OCI-M2 (cell line): ENCODE results near the gene SFXN5.

Experiments
- DNase-seq: peaks from one replicate; lab custom pipeline; 2025; ENCODE audit not compliant: unreplicated experiment; lab: John Stamatoyannopoulos, UW

SFXN5 gene

GRCh38 chr2:72959995-72960981 lies 111.2 kb downstream of the SFXN5 start:
- DNase-seq: no peak

- DNase-seq: no peak
Observed at GRCh38 chr2:72959554-72959953, 112.0 kb downstream of the SFXN5 start.

GRCh38 chr2:72958542-72959385 lies 112.7 kb downstream of the SFXN5 start:
- DNase-seq: no peak

DNA sequence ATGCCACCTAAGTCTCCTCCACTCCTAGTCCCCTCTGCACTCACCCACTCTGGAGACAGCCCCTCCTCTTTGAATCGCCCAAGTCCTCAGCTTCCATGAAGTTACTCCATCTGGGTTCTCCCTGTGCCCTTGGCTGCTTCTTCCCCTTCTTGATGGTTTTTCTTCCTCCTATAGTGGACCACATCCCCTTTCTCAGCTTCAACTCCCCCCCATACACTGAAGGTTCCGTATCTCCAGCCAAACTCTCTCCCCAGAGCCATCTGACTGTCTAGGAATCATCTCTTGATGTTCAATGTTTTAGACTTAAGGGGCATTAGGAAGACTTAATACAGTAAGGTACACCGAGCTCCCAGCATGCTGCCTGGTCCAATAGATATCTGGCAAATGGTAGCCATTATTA lies 114.6 kb downstream of the SFXN5 start:
- no peak for DNase-seq

GRCh38 chr2:72956050-72956395 lies 115.5 kb downstream of the SFXN5 start:
- DNase-seq: no peak

- DNase-seq: no peak
Observed at GRCh38 chr2:72955228-72956049, 116.1 kb downstream of the SFXN5 start.

GRCh38 chr2:72954376-72955227 lies 116.9 kb downstream of the SFXN5 start:
- no peak for DNase-seq

DNA sequence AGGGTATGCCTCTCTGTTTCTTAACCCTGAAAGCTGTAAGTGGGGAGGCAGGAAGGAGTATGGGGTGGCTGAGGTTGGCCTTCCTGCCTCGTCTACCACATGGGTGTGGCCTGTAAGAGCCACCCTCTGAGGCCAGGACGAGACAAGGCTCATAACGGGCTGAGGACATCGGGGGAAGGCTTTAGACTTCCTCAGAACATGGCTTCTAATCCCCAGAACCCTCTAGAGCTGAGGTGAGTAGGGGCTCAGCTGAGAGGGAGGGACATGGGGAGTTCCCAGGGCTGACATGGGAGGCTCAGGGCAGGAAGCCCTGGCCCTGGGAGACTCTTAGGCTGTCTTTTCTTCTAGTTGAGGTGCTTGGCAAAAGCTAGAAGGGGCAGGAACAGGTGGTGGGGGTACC lies 117.5 kb downstream of the SFXN5 start:
- no peak for DNase-seq

GRCh38 chr2:72953528-72953927 lies 118.0 kb downstream of the SFXN5 start:
- DNase-seq: no peak

GRCh38 chr2:72952961-72953360 lies 118.6 kb downstream of the SFXN5 start:
- DNase-seq: no peak

DNA sequence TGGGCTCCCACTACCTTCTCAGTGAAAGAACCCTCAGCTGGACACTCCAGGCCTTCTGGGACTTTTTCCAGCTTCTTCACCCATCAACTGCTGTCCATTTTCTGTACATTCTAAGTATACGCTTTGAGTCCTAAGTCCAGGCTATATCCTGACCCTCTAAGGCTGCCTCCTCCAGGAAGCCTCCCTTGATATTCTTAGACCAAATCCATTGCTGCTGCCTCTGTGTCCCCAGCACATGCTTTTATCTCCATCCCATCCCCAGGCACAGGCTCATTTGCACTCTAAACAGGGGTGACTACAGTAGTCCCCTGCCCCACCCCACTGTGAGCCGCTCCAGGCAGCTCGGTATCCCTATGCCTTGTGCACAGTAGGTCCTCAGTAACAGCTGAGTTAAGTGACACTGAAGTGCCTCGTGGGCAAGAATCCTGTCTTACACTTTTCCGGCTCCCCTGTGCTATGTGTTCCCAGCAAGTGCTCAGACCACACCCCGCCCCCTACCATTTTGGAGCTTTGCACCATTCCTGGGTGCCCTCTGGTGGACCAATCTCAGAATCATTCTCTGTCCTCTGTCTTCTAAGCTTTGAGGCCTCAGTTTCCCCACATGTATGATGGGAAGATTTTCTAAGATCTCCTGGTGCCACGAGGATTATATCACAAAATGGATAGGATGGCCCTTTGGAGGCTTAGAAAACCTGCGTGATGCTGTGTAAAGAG lies 119.2 kb downstream of the SFXN5 start:
- no peak for DNase-seq

- DNase-seq: no peak
Observed at GRCh38 chr2:72951303-72952095, 120.0 kb downstream of the SFXN5 start.

GRCh38 chr2:72950558-72951255 lies 120.8 kb downstream of the SFXN5 start:
- no peak for DNase-seq

DNA sequence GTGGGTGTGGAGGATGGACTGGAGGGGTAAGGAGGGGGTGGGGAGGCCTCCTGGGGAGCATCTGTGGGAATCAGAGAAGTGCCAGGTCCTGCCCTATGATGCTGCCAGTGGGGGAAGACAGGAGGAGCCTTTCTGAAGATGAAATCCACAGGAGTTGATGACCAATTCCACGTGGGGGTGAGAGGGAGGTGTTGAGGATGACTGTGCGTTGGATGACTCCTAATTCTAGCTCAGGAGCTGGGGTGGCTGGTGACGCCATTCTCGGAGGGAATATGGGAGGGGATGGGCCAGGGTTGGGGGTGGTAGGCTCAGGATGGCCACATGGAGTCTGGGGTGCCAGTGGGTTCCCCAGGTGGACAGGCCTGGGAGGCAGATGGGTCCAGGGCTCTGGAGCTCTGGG lies 121.9 kb downstream of the SFXN5 start:
- no peak for DNase-seq

DNA sequence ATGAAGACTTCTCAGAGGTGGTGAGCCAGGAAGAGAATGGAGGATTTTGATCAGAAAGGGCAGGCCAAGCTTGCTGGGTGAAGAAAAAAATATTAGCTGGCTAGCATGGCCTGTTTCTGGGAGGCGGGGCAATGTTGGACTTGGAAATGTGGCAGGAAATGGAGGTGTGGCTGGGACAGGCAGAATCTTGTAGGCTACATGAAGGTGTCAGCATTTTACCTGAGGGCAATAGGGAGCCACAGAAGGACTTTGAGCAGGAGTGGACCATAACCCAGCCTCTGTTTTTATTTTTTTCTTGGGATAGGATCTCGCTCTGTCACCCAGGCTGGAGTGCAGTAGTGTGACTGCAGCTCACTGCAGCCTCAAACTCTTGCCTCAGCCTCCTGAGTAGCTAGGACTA lies 122.5 kb downstream of the SFXN5 start:
- DNase-seq: no peak

- no peak for DNase-seq
Observed at GRCh38 chr2:72947952-72948830, 123.3 kb downstream of the SFXN5 start.

DNA sequence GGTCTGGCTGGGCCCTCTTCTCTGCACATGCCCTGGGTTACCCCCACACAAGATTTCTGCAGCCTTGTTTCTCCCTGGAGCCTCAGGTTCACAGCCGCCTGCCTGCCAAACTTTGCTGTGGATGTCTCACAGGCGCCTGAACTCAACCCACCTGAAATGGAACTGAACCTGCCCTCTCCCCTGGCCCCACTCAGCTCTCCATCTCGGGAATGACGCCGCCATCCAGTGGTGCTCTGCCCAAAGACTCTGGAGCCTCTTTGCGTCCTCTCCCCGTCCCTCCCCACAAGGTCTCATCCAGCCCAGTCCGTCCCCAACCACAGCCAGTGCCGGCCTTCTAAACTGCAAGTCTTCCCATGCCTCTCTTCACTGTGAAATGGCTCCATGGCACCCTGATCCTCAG lies 125.0 kb downstream of the SFXN5 start:
- DNase-seq: no peak
